GM18517 (cell line): ENCODE measurements around the gene FAR2.
"Not testable (repeated sequence)": the region's sequence is repeated elsewhere in the genome, so short reads cannot be mapped to it uniquely, and the experiment has no call there.

Source experiments
- ATAC-seq: cut with Tn5 transposase; IDR thresholded peaks from one replicate; pipeline ENCODE4 v1.9.1; 2021; ENCODE audit warnings: mild to moderate bottlenecking, moderate library complexity; ENCODE audit not compliant: unreplicated experiment

Gene FAR2

GRCh38 chr12:29316752-29317151 lies 167.7 kb downstream of the FAR2 start:
- no peak for ATAC-seq

- ATAC-seq: peak; percentile 100
Observed at GRCh38 chr12:29317556-29318363, 168.7 kb downstream of the FAR2 start.

GRCh38 chr12:29320295-29321085 lies 171.4 kb downstream of the FAR2 start:
- ATAC-seq: no peak

- no peak for ATAC-seq
Observed at GRCh38 chr12:29322157-29322556, 173.1 kb downstream of the FAR2 start.

GRCh38 chr12:29329411-29329810 lies 180.3 kb downstream of the FAR2 start:
- no peak for ATAC-seq

GRCh38 chr12:29333178-29333577 lies 184.1 kb downstream of the FAR2 start:
- no peak for ATAC-seq

GRCh38 chr12:29334937-29335336 lies 185.9 kb downstream of the FAR2 start:
- no peak for ATAC-seq

GRCh38 chr12:29337325-29337724 lies 188.2 kb downstream of the FAR2 start:
- no peak for ATAC-seq

GRCh38 chr12:29343022-29343799 lies 194.1 kb downstream of the FAR2 start:
- no peak for ATAC-seq

- no peak for ATAC-seq
Observed at GRCh38 chr12:29346769-29347421, 197.8 kb downstream of the FAR2 start.

GRCh38 chr12:29350080-29350479 lies 201.0 kb downstream of the FAR2 start:
- ATAC-seq: no peak

- ATAC-seq: no peak
Observed at GRCh38 chr12:29354954-29355353, 205.9 kb downstream of the FAR2 start.

- ATAC-seq: no peak
Observed at GRCh38 chr12:29365091-29365490, 216.0 kb downstream of the FAR2 start.

GRCh38 chr12:29374012-29374411 lies 224.9 kb downstream of the FAR2 start:
- no peak for ATAC-seq

- no peak for ATAC-seq
Observed at GRCh38 chr12:29374913-29375312, 225.8 kb downstream of the FAR2 start.

GRCh38 chr12:29376118-29376517 lies 227.0 kb downstream of the FAR2 start:
- no peak for ATAC-seq

- peak; percentile 98 for ATAC-seq
Observed at GRCh38 chr12:29380536-29381523, 231.8 kb downstream of the FAR2 start, which contains the start of gene ERGIC2. ERGIC2 (minus strand) TSS chr12:29381172; CDS start chr12:29371633, 9,539 bp downstream.

- no peak for ATAC-seq
Observed at GRCh38 chr12:29382251-29382650, 233.2 kb downstream of the FAR2 start.

GRCh38 chr12:29385194-29385593 lies 236.1 kb downstream of the FAR2 start:
- ATAC-seq: not testable (repeated sequence)
